Stimulated activated CD8-positive, alpha-beta memory T cell treated with anti-CD3 and anti-CD28 coated beads, Interleukin-7, amount 100 ng/mL, for 48 hours (primary cell): ENCODE results near the gene HSPA14.
"Not testable (repeated sequence)": the region's sequence is repeated elsewhere in the genome, so short reads cannot be mapped to it uniquely, and the experiment has no call there.

Experiments used
- DNase-seq, 2 donors: peaks; one replicate each; pipeline ENCODE4 v3.0.0-alpha.2; 2020; ENCODE audit warnings: low read depth in 1 of 2; ENCODE audit errors: extremely low read depth in 1 of 2

The HSPA14 gene

DNA sequence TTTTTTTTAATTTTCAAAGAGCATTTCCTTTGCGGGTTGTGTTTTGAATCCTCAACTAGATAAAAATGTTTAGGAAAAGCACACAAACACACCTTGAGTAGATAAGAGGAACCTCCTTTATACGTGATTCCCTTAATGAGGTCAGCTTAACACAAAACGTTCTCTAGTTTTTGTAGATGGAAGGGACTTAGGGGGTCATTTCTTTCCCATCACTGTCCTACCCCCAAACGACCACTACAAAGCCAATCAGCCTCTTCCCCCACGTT is 41.8 kb downstream of the HSPA14 start:
- no peak for DNase-seq

DNA sequence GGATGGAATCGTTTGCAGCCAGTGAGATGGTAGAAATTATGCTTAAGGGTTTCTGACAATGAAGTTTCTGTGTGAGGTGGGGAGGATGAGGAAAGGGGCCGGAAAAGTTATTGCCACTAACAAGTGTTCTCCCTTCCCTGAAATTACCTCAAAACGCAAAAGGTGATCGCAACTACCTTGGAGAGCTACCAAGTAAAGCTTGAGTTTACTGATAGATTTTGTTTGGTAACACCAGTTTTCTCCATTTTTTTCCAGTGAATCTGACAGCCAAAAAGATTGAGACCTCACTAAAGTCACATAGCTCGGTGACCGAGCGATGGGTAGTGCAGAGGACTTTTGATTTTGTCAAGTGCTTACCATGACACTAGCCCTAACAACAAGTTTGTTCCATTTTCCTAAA is 42.1 kb downstream of the HSPA14 start:
- DNase-seq: no peak

DNA sequence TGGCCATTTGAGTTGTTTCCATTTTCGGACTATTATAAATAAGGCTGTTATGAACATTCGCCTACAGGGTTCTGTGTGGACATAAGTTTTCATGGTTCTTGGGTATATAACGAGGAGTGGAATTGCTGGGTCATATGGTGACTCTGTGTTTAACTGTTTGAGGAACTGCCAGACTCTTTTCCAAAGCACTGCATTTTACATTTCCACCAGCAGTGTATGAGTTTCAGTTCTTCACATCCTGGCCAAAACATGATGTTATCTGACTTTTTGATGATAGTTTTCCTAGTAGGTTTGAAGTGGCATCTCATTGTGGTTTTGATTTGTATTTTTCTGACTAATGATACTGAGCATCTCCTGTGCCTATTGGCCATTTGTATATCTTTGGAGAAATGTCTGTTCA is 46.0 kb downstream of the HSPA14 start:
- no peak for DNase-seq

DNA sequence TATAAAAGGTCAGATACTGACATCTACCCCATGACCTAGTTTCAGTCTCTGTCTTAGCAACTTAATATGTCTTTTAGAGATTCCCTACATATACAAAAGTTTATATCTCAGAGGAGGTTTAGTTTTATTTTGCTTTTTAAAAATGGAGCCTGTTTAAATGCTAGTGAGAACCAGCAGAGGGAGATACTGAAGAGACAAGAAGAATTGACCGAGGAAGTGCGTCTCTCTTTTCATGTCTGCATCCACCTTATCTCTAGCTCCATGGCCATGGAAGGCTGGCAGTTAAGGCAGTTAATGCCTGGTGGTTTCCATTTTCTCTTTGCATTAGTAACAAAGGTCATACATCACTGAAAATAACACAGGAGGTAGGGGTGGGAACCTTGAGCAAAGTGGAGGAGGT is 51.2 kb downstream of the HSPA14 start:
- DNase-seq: no peak

DNA sequence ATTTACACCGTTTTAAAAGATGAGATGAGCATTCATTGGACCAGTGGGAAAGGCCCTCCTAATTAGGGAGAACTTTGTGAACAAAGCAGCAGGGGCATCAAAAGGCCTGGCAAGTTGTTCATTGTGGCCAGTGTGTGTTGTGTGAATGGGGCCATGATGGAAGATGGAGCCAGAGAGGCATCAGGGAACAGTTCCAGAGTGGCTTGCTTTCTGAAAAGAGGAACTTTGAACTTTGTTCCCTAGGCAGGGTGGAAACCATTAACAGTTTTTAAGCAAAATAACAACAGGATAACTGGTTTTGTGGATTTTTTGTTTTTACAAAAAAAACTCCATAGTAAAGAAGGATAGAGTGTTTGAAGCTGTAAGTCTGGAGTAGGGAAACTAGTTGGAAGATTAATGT is 53.0 kb downstream of the HSPA14 start:
- no peak for DNase-seq

DNA sequence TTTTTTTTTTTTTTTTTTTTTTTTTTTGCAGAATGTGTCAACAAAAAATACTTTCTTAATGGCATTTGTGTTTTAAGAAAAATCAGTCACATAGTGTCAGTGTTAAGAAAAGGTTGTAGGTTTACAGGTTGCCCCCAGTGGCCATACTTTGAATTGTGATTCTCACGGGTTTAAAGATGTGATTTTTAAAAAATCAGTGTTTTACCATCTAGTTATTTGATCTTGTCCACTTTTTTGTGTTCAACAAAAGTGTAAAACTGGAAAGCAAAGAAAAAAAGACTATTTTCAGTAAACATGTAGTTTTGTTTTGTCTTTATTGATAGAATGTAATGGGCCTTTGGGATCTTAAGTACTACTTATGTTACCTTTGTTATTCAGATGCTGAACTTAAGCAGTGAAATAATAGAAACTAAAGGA is 66.2 kb downstream of the HSPA14 start:
- DNase-seq: no peak

GRCh38 chr10:14904864-14905263 is 66.8 kb downstream of the HSPA14 start:
- no peak for DNase-seq

- no peak for DNase-seq
Observed at GRCh38 chr10:14905890-14906289, 67.8 kb downstream of the HSPA14 start.

DNA sequence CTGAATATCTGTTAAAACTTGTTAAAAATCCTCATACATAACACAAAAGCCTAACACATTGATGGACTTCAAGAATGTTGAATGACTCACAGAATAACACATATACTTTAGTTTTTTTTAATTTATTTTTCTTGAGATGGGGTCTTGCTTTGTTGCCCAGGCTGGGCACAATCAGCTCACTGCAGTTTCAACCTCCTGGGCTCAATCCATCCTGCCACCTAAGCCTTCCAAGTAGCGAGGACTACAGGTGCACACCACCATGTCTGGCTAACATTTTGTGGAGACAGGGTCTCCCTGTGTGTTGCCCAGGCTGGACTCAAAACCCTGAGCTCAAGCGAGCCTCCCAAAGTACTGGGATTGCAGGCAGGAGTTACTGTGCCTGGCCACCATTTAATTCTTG is 68.7 kb downstream of the HSPA14 start:
- no peak for DNase-seq

DNA sequence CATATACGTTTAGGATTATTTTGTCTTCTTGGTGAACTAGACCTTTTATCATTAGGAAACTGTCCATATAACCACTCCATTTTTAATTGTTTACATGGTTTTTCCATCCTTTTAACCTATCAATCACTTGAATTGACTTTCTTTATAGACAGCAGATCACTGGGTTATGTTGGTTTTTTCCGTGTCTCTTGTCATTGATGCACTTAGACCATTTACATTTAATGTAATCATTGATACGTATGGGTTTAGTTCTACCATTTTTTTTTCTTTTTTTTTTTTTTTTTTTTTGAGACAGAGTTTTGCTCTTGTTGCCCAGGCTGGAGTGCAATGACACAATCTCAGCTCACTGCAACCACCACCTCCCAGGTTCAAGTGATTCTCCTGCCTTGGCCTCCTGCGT is 69.5 kb downstream of the HSPA14 start:
- not testable (repeated sequence) for DNase-seq

DNA sequence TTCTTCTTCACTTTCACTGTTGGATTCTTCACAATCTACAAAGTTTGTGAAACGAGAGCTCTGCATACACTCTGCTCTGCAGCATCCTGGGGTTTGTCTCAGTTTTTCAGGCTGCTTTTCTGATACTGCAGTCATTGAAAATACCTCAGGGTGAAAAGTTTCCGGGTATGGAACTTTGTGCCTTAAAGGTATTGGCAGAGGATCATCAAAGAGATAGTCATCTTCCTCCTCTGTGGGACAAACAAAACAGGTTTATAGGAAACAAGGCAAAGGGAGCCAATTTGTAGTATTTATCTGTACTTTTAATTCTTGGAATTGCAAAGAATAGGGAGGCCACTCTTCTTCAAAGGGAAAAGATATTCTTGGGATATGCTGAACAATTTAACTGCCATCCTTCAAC is 71.0 kb downstream of the HSPA14 start:
- no peak for DNase-seq

- no peak for DNase-seq
Observed at GRCh38 chr10:14910953-14911352, 72.8 kb downstream of the HSPA14 start.

- no peak for DNase-seq
Observed at GRCh38 chr10:14911801-14912200, 73.7 kb downstream of the HSPA14 start.

- DNase-seq: no peak
Observed at GRCh38 chr10:14916600-14916999, 78.5 kb downstream of the HSPA14 start.

DNA sequence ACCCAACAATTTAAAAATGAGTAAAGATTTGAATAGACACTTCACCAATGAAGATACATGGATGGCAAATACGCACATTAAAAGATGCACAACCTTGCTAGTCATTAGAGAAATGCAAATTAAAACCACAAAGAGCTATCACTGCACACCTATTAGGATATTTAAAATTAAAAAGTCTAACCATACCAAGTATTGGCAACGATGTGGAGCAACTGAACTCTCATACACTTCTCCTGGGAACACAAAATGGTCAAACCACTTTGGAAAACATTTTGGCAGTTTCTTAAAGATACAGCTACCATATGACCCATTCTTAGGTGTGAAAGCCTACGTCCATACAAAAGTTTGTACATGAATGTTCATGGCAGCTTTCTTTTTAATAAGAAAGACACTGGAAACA is 79.7 kb downstream of the HSPA14 start:
- no peak for DNase-seq

DNA sequence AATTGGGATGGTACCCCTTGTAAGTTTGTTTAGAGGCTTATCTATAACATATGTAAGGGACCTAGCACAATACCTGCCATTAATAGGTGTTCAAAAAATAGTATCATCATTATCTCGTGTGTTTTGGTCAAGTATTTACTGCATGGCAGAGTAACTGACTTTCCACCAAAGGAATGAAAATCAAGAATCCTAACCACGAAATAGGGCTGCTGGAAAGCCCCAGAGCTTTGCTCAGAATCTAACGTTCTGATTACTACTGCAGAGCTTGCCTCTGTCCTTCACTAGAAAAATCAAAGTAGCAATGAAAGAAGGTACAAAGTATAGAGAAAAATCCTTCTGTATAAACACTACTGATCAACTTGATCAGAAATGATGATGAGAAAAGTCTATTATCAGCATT is 80.9 kb downstream of the HSPA14 start:
- DNase-seq: no peak
